Breast epithelium (tissue), 4 donors: Measurements from ENCODE around the gene GLT8D2. TPM values are rescaled to one million over a fixed set of nuclear protein-coding genes. Genes with fewer than 3 reads are reported as not detected.

Source experiments
- DNase-seq, 2 donors: peaks; one replicate each; pipeline ENCODE4 v3.0.0-alpha.2; 2019; ENCODE audit warnings: low spot score in 2 of 2
- H3K27ac ChIP-seq, 2 donors: fragments of 200-600 bp; sonication (generic) in 1 of 2; one replicate each; pipeline ENCODE4 v1.5.1; 2016 to 2019; ENCODE audit warnings: mild to moderate bottlenecking in 1 of 2
- H3K27me3 ChIP-seq, 2 donors: fragments of 200-600 bp; sonication (generic) in 1 of 2; one replicate each; pipeline versions ENCODE4 v1.5.1 to v1.6.0; 2017 to 2019; ENCODE audit warnings: control low read depth in 1 of 2, mild to moderate bottlenecking in 1 of 2
- H3K36me3 ChIP-seq: fragments of 200-600 bp; one replicate; pipeline ENCODE4 v1.5.1; 2019
- H3K4me1 ChIP-seq, 2 donors: fragments of 200-600 bp; sonication (generic); one replicate each; pipeline ENCODE4 v1.5.1; 2016 to 2019; ENCODE audit warnings: control low read depth in 1 of 2
- H3K4me3 ChIP-seq, 3 donors: fragments of 200-600 bp; sonication (generic); 1 replicate in 2 of 3; 2 replicates in 1 of 3; pipeline ENCODE4 v1.5.1; 2016 to 2019; ENCODE audit warnings: mild to moderate bottlenecking in 3 of 3, moderate library complexity in 2 of 3
- H3K9me3 ChIP-seq, 2 donors: fragments of 200-600 bp; sonication (generic) in 1 of 2; one replicate each; pipeline ENCODE4 v1.5.1; 2016 to 2019; ENCODE audit warnings: control low read depth in 1 of 2
- CTCF ChIP-seq, 3 donors: fragments of 450-650 bp; IDR thresholded peaks; one replicate each; pipeline ENCODE4 v1.5.1; 2016 to 2017; ENCODE audit warnings: antibody characterized with exemption in 3 of 3, mild to moderate bottlenecking in 3 of 3, moderate library complexity in 3 of 3
- POLR2A ChIP-seq: fragments of 450-650 bp; IDR thresholded peaks from one replicate; pipeline ENCODE4 v1.6.1; 2016; ENCODE audit warnings: antibody characterized with exemption, mild to moderate bottlenecking, moderate library complexity
- POLR2AphosphoS5 ChIP-seq, 3 donors: sonication (generic); formaldehyde crosslinking; IDR thresholded peaks; one replicate each; pipeline ENCODE4 v1.6.1; 2017; ENCODE audit warnings: antibody characterized with exemption in 3 of 3
- intact Hi-C: fragments of 100-400 bp; cut with DNase I; formaldehyde crosslinking; loops from one replicate; pipeline ENCODE4 v1.15.1; 2023; ENCODE audit warnings: low total_unique reads
- total RNA-seq, 3 donors: library from RNA; depleted of rRNA; stranded (reverse); fragments of >200 nt; gene quantifications; one replicate each; pipeline ENCODE4 v1.1.0, GENCODE V29; 2016

The GLT8D2 gene
- total RNA-seq, 3 donors from 2014 or later, result 8.6 to 20.8 (median 16.1) TPM

GRCh38 chr12:103955811-103956508 lies 94.0 kb downstream of the GLT8D2 start:
- H3K27ac ChIP-seq, result peak overlapping the region; percentile 93 to 95
- no peaks in the 10 kb centered on the region for H3K27me3 ChIP-seq
- H3K4me3 ChIP-seq, result peak overlapping the region; percentile 83 to 90 (median 85)
- TF ChIP-seq POLR2A, result no peak
- no peak for TF ChIP-seq POLR2AphosphoS5 (IDR thresholded peaks at IDR 0.05)
- TF ChIP-seq CTCF (IDR thresholded peaks at IDR 0.05), result no peak
- H3K4me1 ChIP-seq, result peaks cover 4 to 12% of the 10 kb centered on the region in 2 donors
- intact Hi-C loops, result no loop called here
- no peaks in the 10 kb centered on the region for H3K36me3 ChIP-seq
- H3K9me3 ChIP-seq, result no peaks in the 10 kb centered on the region
- DNase-seq, result no peak

GRCh38 chr12:103952497-103952896 lies 97.5 kb downstream of the GLT8D2 start:
- intact Hi-C loops, result no loop called here
- H3K9me3 ChIP-seq, result no peaks in the 10 kb centered on the region
- no peak for DNase-seq
- H3K27me3 ChIP-seq, result no peaks in the 10 kb centered on the region
- no peak overlapping the region for H3K27ac ChIP-seq
- no peak overlapping the region for H3K4me3 ChIP-seq
- TF ChIP-seq POLR2AphosphoS5 (IDR thresholded peaks at IDR 0.05) (no peak), POLR2A (no peak), CTCF (IDR thresholded peaks at IDR 0.05) (no peak)
- no peaks in the 10 kb centered on the region for H3K36me3 ChIP-seq
- H3K4me1 ChIP-seq, result peaks cover 4 to 12% of the 10 kb centered on the region in 2 donors

- no peak overlapping the region for H3K4me3 ChIP-seq
- no peak overlapping the region for H3K27ac ChIP-seq
- peaks cover 11% of the 10 kb centered on the region for H3K36me3 ChIP-seq
- H3K4me1 ChIP-seq, result no peaks in the 10 kb centered on the region
- H3K9me3 ChIP-seq, result no peaks in the 10 kb centered on the region
- intact Hi-C loops, result no loop called here
- no peaks in the 10 kb centered on the region for H3K27me3 ChIP-seq
- TF ChIP-seq POLR2AphosphoS5 (IDR thresholded peaks at IDR 0.05) (no peak), CTCF (IDR thresholded peaks at IDR 0.05) (no peak), POLR2A (no peak)
- no peak for DNase-seq
Observed at GRCh38 chr12:103948746-103949406, 101.1 kb downstream of the GLT8D2 start.

GRCh38 chr12:103947871-103948555 lies 102.0 kb downstream of the GLT8D2 start:
- Histone ChIP-seq H3K27ac (no peak overlapping the region), H3K4me1 (no peaks in the 10 kb centered on the region), H3K9me3 (no peaks in the 10 kb centered on the region), H3K36me3 (peaks cover 11% of the 10 kb centered on the region), H3K4me3 (no peak overlapping the region), H3K27me3 (no peaks in the 10 kb centered on the region)
- no peak for TF ChIP-seq CTCF (IDR thresholded peaks at IDR 0.05)
- no peak for TF ChIP-seq POLR2AphosphoS5 (IDR thresholded peaks at IDR 0.05)
- no peak for TF ChIP-seq POLR2A
- intact Hi-C loops, result no loop called here
- DNase-seq, result no peak

- intact Hi-C loops, result no loop called here
- H3K36me3 ChIP-seq, result peaks cover 19% of the 10 kb centered on the region
Observed at GRCh38 chr12:103944964-103945363, 105.0 kb downstream of the GLT8D2 start.

More at GRCh38 chr12:103944964-103945363, 105.0 kb downstream of the GLT8D2 start:
- H3K27ac ChIP-seq, result no peak overlapping the region
- H3K4me3 ChIP-seq, result no peak overlapping the region
- no peaks in the 10 kb centered on the region for H3K27me3 ChIP-seq
- DNase-seq, result no peak
- TF ChIP-seq CTCF (IDR thresholded peaks at IDR 0.05), result no peak
- no peak for TF ChIP-seq POLR2A
- no peak for TF ChIP-seq POLR2AphosphoS5 (IDR thresholded peaks at IDR 0.05)
- no peaks in the 10 kb centered on the region for H3K4me1 ChIP-seq
- H3K9me3 ChIP-seq, result no peaks in the 10 kb centered on the region
